HCT116 (cell line): ENCODE data around the gene TEX261. TPM values are rescaled to one million over a fixed set of nuclear protein-coding genes. Genes with fewer than 3 reads are reported as not detected.
"Not testable (repeated sequence)": the region's sequence is repeated elsewhere in the genome, so short reads cannot be mapped to it uniquely, and the experiment has no call there.

Experiments
- ATAC-seq: fragments of 200-7000 bp; cut with Tn5 transposase; 2 replicates; pipeline ENCODE4 v1.9.1; 2020; ENCODE audit warnings: mild to moderate bottlenecking, moderate library complexity
- BruUV-seq: library from RNA; stranded (reverse); fragments of 400-500 nt; replicated peaks from 2 replicates; lab custom pipeline; 2021; lab: Mats Ljungman, UMichigan
- CTCF ChIA-PET: fragments of 300-600 bp; sonication (Branson Sonifier 250); formaldehyde crosslinking; loops from one replicate; lab custom pipeline; 2021; ENCODE audit warnings: antibody characterized with exemption; lab: Charles Lee
- POLR2A ChIA-PET: fragments of 300-600, 350-600 bp; sonication (Branson Sonifier 250); formaldehyde crosslinking; loops from one replicate; lab custom pipeline; 2021; ENCODE audit warnings: antibody characterized with exemption; lab: Charles Lee
- RAD21 ChIA-PET, 2 experiments: fragments of 300-600 bp; sonication (Branson Sonifier 250); formaldehyde crosslinking; loops; one replicate each; lab custom pipeline; 2023; ENCODE audit warnings: low total read pairs in 2 of 2; ENCODE audit not compliant: uncharacterized antibody in 2 of 2, unreplicated experiment in 2 of 2, low non-redundant PET in 1 of 2; lab: Charles Lee
- DNase-seq: peaks from one replicate; pipeline ENCODE4 v3.0.0-alpha.2; 2010; ENCODE audit warnings: low read depth, low spot score
- H2AFZ ChIP-seq: fragments of 200-600 bp; shearing (Covaris generic), sonication (generic); 2 replicates; pipeline ENCODE4 v1.6.1; 2017; ENCODE audit warnings: low read depth, mixed run types, mixed read lengths, antibody characterized with exemption, low read length; ENCODE audit not compliant: poor library complexity, severe bottlenecking
- H3K27ac ChIP-seq: 2 replicates; pipeline ENCODE4 v1.5.1; 2012; ENCODE audit warnings: low read depth, low read length
- H3K27me3 ChIP-seq: fragments of 200-600 bp; sonication (generic); 2 replicates; pipeline ENCODE4 v1.6.1; 2016; ENCODE audit warnings: mixed run types, low read length, mixed read lengths; ENCODE audit not compliant: insufficient read depth
- H3K36me3 ChIP-seq, 2 experiments: fragments of 200-500 bp in 1 of 2; fragments of 200-600 bp in 1 of 2; sonication (Bioruptor generic) in 1 of 2; sonication (generic) in 1 of 2; 2 replicates each; pipeline versions ENCODE4 v1.5.1 to v1.6.1; 2014 to 2016; ENCODE audit warnings: low read length in 2 of 2, inconsistent platforms in 1 of 2, mixed read lengths in 1 of 2, mixed run types in 1 of 2; ENCODE audit not compliant: insufficient read depth in 2 of 2, control insufficient read depth in 1 of 2
- H3K4me1 ChIP-seq, 2 experiments: fragments of 200-600 bp in 1 of 2; sonication (generic) in 1 of 2; 2 replicates each; pipeline versions ENCODE4 v1.5.1 to v1.6.1; 2012 to 2017; ENCODE audit warnings: low read length in 2 of 2, inconsistent platforms in 1 of 2, mild to moderate bottlenecking in 1 of 2, mixed read lengths in 1 of 2, mixed run types in 1 of 2, moderate library complexity in 1 of 2; ENCODE audit not compliant: insufficient read depth in 2 of 2, control insufficient read depth in 1 of 2
- H3K4me2 ChIP-seq: fragments of 200-600 bp; sonication (generic); 2 replicates; pipeline ENCODE4 v1.6.1; 2017; ENCODE audit warnings: mixed run types, low read length, mixed read lengths
- H3K4me3 ChIP-seq, 2 experiments: fragments of 200-600 bp in 1 of 2; sonication (generic) in 1 of 2; replicated peaks in 1 of 2; 2 replicates each; pipeline ENCODE4 v1.5.1; 2011 to 2016; ENCODE audit warnings: low read length in 2 of 2, control low read depth in 1 of 2, low read depth in 1 of 2, mild to moderate bottlenecking in 1 of 2, mixed read lengths in 1 of 2, mixed run types in 1 of 2
- H3K79me2 ChIP-seq: fragments of 200-600 bp; sonication (generic); 2 replicates; pipeline ENCODE4 v1.6.1; 2017; ENCODE audit warnings: mild to moderate bottlenecking, mixed run types, low read length, moderate library complexity, mixed read lengths; ENCODE audit not compliant: insufficient read depth
- H3K9ac ChIP-seq: fragments of 200-600 bp; sonication (generic); 2 replicates; pipeline ENCODE4 v1.6.1; 2016; ENCODE audit warnings: low read length, mixed read lengths
- H3K9me2 ChIP-seq: fragments of 200-600 bp; sonication (generic), shearing (Covaris generic); 2 replicates; pipeline ENCODE4 v1.6.1; 2017; ENCODE audit warnings: mixed run types, mild to moderate bottlenecking, moderate library complexity; ENCODE audit not compliant: insufficient read depth
- H3K9me3 ChIP-seq, 2 experiments: fragments of 200-500 bp in 1 of 2; fragments of 200-600 bp in 1 of 2; sonication (Bioruptor generic) in 1 of 2; sonication (generic) in 1 of 2; 2 replicates each; pipeline ENCODE4 v1.6.1; 2014 to 2017; ENCODE audit warnings: low read length in 2 of 2, mixed read lengths in 2 of 2, inconsistent platforms in 1 of 2, low read depth in 1 of 2, mild to moderate bottlenecking in 1 of 2, mixed run types in 1 of 2, moderate library complexity in 1 of 2; ENCODE audit not compliant: control insufficient read depth in 1 of 2, insufficient read depth in 1 of 2
- H4K20me1 ChIP-seq: fragments of 200-600 bp; sonication (generic), shearing (Covaris generic); 2 replicates; pipeline ENCODE4 v1.6.1; 2017; ENCODE audit warnings: mixed run types, mild to moderate bottlenecking, moderate library complexity; ENCODE audit not compliant: insufficient read depth
- CBX3 ChIP-seq: IDR thresholded peaks from 2 replicates; pipeline ENCODE4 v1.6.1; 2012; ENCODE audit warnings: low read depth
- CEBPB ChIP-seq: IDR thresholded peaks from 2 replicates; pipeline ENCODE4 v1.6.1; 2012; ENCODE audit warnings: low read depth
- EGR1 ChIP-seq: IDR thresholded peaks from 2 replicates; pipeline ENCODE4 v1.6.1; 2012; ENCODE audit warnings: low read depth
- EZH2 ChIP-seq: fragments of 200-600 bp; sonication (generic); IDR thresholded peaks from 2 replicates; pipeline ENCODE4 v1.6.1; 2017; ENCODE audit warnings: antibody characterized with exemption, mixed run types
- EZH2phosphoT487 ChIP-seq: fragments of 200-600 bp; IDR thresholded peaks from 2 replicates; pipeline ENCODE4 v1.6.1; 2018; ENCODE audit warnings: antibody characterized with exemption, borderline replicate concordance
- FOSL1 ChIP-seq: IDR thresholded peaks from 2 replicates; pipeline ENCODE4 v1.6.1; 2012; ENCODE audit warnings: low read depth
- JUND ChIP-seq: IDR thresholded peaks from 2 replicates; pipeline ENCODE4 v1.6.1; 2012
- POLR2A ChIP-seq: IDR thresholded peaks from 2 replicates; pipeline ENCODE4 v1.7.0; 2011; ENCODE audit warnings: borderline replicate concordance; ENCODE audit not compliant: insufficient read depth, insufficient read length; ENCODE audit errors: extremely low read depth
- POLR2AphosphoS5 ChIP-seq: IDR thresholded peaks from 2 replicates; pipeline ENCODE4 v1.6.1; 2011; ENCODE audit warnings: mild to moderate bottlenecking, low read depth, low read length, moderate library complexity
- RAD21 ChIP-seq: IDR thresholded peaks from 2 replicates; pipeline ENCODE4 v1.6.1; 2012; ENCODE audit warnings: low read depth, mild to moderate bottlenecking
- SIN3A ChIP-seq: IDR thresholded peaks from 2 replicates; pipeline ENCODE4 v1.6.1; 2012; ENCODE audit warnings: low read depth
- SP1 ChIP-seq: IDR thresholded peaks from 2 replicates; pipeline ENCODE4 v1.6.1; 2012; ENCODE audit warnings: low read depth
- SRF ChIP-seq: IDR thresholded peaks from 2 replicates; pipeline ENCODE4 v1.6.1; 2012; ENCODE audit warnings: low read depth
- TCF7L2 ChIP-seq: IDR thresholded peaks from 2 replicates; pipeline ENCODE4 v1.7.0; 2011; ENCODE audit warnings: borderline replicate concordance, inconsistent platforms; ENCODE audit not compliant: insufficient read depth, insufficient read length; ENCODE audit errors: extremely low read depth
- ZFX ChIP-seq: fragments of 450-650 bp; IDR thresholded peaks from 2 replicates; pipeline ENCODE4 v1.6.1; 2017
- ZNF274 ChIP-seq: fragments of 200-500 bp; sonication (Bioruptor generic); IDR thresholded peaks from 2 replicates; pipeline ENCODE4 v1.6.1; 2014; ENCODE audit warnings: mild to moderate bottlenecking, low read depth, low read length, inconsistent platforms
- intact Hi-C: fragments of 100-400 bp; cut with micrococcal nuclease; formaldehyde crosslinking; loops from 2 replicates; pipeline ENCODE4 v1.10.0; 2022
- total RNA-seq: library from RNA; stranded (reverse); gene quantifications from one replicate; pipeline ENCODE4 v1.2.1, GENCODE V29; 2021; ENCODE audit not compliant: unreplicated experiment
- TF ChIP-seq, protein P1 (sequence below): IDR thresholded peaks from 2 replicates; pipeline ENCODE4 v1.6.1; 2012; ENCODE audit warnings: low read depth
- TF ChIP-seq, protein P2 (sequence below): IDR thresholded peaks from 2 replicates; pipeline ENCODE4 v1.6.1; 2011; ENCODE audit warnings: mild to moderate bottlenecking, low read length, moderate library complexity; ENCODE audit not compliant: insufficient replicate concordance; ENCODE audit errors: extremely low read depth
- TF ChIP-seq, protein P3 (sequence below): IDR thresholded peaks from 2 replicates; pipeline ENCODE4 v1.6.1; 2012

TEX261 gene
- total RNA-seq, 1 experiment from 2014 or later, result 37.9 TPM

DNA sequence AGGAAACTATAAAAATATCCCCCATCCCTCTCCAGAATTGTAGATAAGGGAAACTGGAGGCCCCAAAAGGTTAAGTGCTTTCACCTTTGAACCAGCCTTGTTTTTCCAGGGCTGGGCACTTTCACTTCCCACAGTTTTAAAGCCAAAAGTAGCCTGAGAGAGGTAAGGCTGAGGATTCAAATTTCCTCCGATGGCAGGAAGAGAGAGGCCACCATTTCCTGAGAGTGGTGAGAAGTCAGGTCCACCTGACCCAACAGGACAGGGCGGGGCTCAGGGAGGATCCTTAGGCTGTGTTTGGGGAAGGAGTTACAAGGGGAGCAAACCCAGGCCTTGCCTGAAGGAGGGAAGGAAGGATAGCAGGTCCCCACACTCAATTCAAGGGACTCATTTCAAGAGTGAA, 4.7 kb upstream of the TEX261 start:
- Histone ChIP-seq H2AFZ (no peak overlapping the region), H3K4me3 (no peak overlapping the region), H3K27ac (no peak overlapping the region), H4K20me1 (no peaks in the 10 kb centered on the region), H3K9me3 (no peaks in the 10 kb centered on the region), H3K36me3 (no peaks in the 10 kb centered on the region), H3K9me2 (no peaks in the 10 kb centered on the region), H3K9ac (no peak overlapping the region), H3K4me1 (peaks cover 7 to 22% of the 10 kb centered on the region in 2 experiments; a peak in 3 of 4 replicates), H3K79me2 (peaks cover 2% of the 10 kb centered on the region; the same call in 1 of the 2 replicates), H3K27me3 (no peaks in the 10 kb centered on the region), H3K4me2 (no peak overlapping the region)
- ChIA-PET CTCF (no interaction called here), POLR2A (no interaction called here), RAD21 (no interaction called here)
- DNase-seq (no peak), ATAC-seq (no peak)
- TF ChIP-seq FOSL1 (no peak), POLR2AphosphoS5 (no peak), SP1 (no peak), EZH2 (no peak), EZH2phosphoT487 (no peak), EGR1 (no peak), CEBPB (no peak), POLR2A (no peak), SIN3A (no peak), RAD21 (no peak), JUND (no peak), ZNF274 (no peak), SRF (no peak), CBX3 (no peak), ZFX (no peak), TCF7L2 (no peak)
- TF ChIP-seq, protein P1, sequence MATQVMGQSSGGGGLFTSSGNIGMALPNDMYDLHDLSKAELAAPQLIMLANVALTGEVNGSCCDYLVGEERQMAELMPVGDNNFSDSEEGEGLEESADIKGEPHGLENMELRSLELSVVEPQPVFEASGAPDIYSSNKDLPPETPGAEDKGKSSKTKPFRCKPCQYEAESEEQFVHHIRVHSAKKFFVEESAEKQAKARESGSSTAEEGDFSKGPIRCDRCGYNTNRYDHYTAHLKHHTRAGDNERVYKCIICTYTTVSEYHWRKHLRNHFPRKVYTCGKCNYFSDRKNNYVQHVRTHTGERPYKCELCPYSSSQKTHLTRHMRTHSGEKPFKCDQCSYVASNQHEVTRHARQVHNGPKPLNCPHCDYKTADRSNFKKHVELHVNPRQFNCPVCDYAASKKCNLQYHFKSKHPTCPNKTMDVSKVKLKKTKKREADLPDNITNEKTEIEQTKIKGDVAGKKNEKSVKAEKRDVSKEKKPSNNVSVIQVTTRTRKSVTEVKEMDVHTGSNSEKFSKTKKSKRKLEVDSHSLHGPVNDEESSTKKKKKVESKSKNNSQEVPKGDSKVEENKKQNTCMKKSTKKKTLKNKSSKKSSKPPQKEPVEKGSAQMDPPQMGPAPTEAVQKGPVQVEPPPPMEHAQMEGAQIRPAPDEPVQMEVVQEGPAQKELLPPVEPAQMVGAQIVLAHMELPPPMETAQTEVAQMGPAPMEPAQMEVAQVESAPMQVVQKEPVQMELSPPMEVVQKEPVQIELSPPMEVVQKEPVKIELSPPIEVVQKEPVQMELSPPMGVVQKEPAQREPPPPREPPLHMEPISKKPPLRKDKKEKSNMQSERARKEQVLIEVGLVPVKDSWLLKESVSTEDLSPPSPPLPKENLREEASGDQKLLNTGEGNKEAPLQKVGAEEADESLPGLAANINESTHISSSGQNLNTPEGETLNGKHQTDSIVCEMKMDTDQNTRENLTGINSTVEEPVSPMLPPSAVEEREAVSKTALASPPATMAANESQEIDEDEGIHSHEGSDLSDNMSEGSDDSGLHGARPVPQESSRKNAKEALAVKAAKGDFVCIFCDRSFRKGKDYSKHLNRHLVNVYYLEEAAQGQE, result no peak
- TF ChIP-seq, protein P2, sequence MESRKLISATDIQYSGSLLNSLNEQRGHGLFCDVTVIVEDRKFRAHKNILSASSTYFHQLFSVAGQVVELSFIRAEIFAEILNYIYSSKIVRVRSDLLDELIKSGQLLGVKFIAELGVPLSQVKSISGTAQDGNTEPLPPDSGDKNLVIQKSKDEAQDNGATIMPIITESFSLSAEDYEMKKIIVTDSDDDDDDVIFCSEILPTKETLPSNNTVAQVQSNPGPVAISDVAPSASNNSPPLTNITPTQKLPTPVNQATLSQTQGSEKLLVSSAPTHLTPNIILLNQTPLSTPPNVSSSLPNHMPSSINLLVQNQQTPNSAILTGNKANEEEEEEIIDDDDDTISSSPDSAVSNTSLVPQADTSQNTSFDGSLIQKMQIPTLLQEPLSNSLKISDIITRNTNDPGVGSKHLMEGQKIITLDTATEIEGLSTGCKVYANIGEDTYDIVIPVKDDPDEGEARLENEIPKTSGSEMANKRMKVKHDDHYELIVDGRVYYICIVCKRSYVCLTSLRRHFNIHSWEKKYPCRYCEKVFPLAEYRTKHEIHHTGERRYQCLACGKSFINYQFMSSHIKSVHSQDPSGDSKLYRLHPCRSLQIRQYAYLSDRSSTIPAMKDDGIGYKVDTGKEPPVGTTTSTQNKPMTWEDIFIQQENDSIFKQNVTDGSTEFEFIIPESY, result no peak
- TF ChIP-seq, protein P3, sequence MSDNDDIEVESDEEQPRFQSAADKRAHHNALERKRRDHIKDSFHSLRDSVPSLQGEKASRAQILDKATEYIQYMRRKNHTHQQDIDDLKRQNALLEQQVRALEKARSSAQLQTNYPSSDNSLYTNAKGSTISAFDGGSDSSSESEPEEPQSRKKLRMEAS, result no peak
- intact Hi-C loops, result no loop called here
- no TSS peak for BruUV-seq

DNA sequence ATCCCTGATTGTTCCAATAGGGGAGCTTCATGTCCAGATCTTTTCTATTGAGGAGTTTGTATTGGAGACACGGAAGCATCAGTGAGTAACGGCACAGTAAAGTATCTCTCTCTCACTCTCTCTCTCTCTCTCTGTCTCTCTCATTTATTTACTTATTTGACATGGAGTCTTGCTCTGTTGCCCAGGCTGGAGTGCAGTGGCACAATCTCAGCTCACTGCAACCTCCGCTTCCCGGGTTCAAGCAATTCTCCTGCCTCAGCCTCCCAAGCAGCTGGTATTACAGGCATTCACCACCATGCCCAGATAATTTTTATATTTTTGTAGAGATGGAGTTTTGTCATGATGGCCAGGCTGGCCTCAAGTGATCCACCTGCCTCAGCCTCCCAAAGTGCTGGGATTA, 4.2 kb upstream of the TEX261 start:
- H3K9me3 ChIP-seq, H3K4me2 ChIP-seq, H4K20me1 ChIP-seq, intact Hi-C loops, CTCF ChIA-PET, ATAC-seq, H3K27me3 ChIP-seq, H3K4me3 ChIP-seq, H3K9me2 ChIP-seq, H2AFZ ChIP-seq, DNase-seq, POLR2A ChIA-PET, BruUV-seq, RAD21 ChIA-PET, H3K79me2 ChIP-seq, H3K27ac ChIP-seq, H3K9ac ChIP-seq, H3K36me3 ChIP-seq: not testable (repeated sequence)
- peaks cover 7 to 23% of the 10 kb centered on the region in 2 experiments; a peak in 3 of 4 replicates for H3K4me1 ChIP-seq
